Measurements from ENCODE around the gene KIF12.

- TF ChIP-seq, protein P1, sequence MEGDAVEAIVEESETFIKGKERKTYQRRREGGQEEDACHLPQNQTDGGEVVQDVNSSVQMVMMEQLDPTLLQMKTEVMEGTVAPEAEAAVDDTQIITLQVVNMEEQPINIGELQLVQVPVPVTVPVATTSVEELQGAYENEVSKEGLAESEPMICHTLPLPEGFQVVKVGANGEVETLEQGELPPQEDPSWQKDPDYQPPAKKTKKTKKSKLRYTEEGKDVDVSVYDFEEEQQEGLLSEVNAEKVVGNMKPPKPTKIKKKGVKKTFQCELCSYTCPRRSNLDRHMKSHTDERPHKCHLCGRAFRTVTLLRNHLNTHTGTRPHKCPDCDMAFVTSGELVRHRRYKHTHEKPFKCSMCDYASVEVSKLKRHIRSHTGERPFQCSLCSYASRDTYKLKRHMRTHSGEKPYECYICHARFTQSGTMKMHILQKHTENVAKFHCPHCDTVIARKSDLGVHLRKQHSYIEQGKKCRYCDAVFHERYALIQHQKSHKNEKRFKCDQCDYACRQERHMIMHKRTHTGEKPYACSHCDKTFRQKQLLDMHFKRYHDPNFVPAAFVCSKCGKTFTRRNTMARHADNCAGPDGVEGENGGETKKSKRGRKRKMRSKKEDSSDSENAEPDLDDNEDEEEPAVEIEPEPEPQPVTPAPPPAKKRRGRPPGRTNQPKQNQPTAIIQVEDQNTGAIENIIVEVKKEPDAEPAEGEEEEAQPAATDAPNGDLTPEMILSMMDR (IDR thresholded peaks at IDR 0.05; ENCODE audit: low read depth, low read length, poor library complexity, severe bottlenecking), result no peak
- TF ChIP-seq EZH2phosphoT487 (IDR thresholded peaks at IDR 0.05; ENCODE audit: borderline replicate concordance, low read length), result no peak
Observed at GRCh38 chr9:114123031-114123977, 24.2 kb upstream of the KIF12 start.
